ENCODE data around the gene TOPBP1.

The TOPBP1 gene

GRCh38 chr3:133572158-133573053 is 89.3 kb downstream of the TOPBP1 start:
- Histone ChIP-seq H3K27me3 (ENCODE audit: insufficient read depth, low read depth) (no peaks in the 10 kb centered on the region), H3K79me2 (ENCODE audit: insufficient read depth, low read depth) (peaks cover 32% of the 10 kb centered on the region), H3K4me2 (peak overlapping the region; percentile 80), H3K27ac (peak overlapping the region; percentile 90), H4K20me1 (ENCODE audit: insufficient read depth) (peaks cover 26% of the 10 kb centered on the region), H2AFZ (ENCODE audit: low read depth) (peak overlapping the region; percentile 39), H3K4me1 (ENCODE audit: low read depth, poor library complexity, severe bottlenecking) (peaks cover 44% of the 10 kb centered on the region), H3K36me3 (ENCODE audit: insufficient read depth) (peaks cover 26% of the 10 kb centered on the region), H3K4me3 (IDR thresholded peaks at IDR 0.05; ENCODE audit: insufficient read depth, low read depth, low read length) (peak overlapping the region; percentile 70), H3K9ac (peak overlapping the region; percentile 64)
- TF ChIP-seq CTCF (conservative IDR thresholded peaks at IDR 0.05; ENCODE audit: low read depth, low read length), result no peak

DNA sequence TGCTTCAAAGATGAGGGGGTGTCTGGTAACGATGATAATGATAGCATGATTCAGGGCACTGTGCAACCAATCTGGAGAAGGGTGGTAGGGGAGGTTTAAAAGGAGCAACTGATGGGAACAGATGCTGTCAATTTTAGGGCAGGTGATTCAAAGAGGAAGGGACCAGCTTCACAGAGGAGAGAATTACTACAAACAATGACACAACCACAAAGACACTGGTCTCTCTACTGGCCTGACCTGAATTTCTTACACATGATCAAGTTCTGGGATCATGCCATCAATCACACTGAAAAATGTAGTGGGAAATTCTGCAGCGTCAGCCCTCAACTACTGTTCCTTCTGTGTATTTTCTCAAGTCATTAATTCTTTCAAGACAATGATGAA is 90.8 kb downstream of the TOPBP1 start:
- no peak overlapping the region for H3K9ac ChIP-seq
- H3K79me2 ChIP-seq (ENCODE audit: insufficient read depth, low read depth), result peaks cover 17% of the 10 kb centered on the region
- no peak overlapping the region for H3K4me3 ChIP-seq (IDR thresholded peaks at IDR 0.05; ENCODE audit: insufficient read depth, low read depth, low read length)
- no peak for TF ChIP-seq CTCF (conservative IDR thresholded peaks at IDR 0.05; ENCODE audit: low read depth, low read length)
- peaks cover 13% of the 10 kb centered on the region for H3K36me3 ChIP-seq (ENCODE audit: insufficient read depth)
- H2AFZ ChIP-seq (ENCODE audit: low read depth), result no peak overlapping the region
- H3K27ac ChIP-seq, result peak overlapping the region; percentile 8; the same call in 1 of the 2 replicates
- H3K4me2 ChIP-seq, result no peak overlapping the region
- peaks cover 29% of the 10 kb centered on the region for H3K4me1 ChIP-seq (ENCODE audit: low read depth, poor library complexity, severe bottlenecking)
- H4K20me1 ChIP-seq (ENCODE audit: insufficient read depth), result peaks cover 13% of the 10 kb centered on the region
- no peaks in the 10 kb centered on the region for H3K27me3 ChIP-seq (ENCODE audit: insufficient read depth, low read depth)

- Histone ChIP-seq H3K27me3 (ENCODE audit: insufficient read depth, low read depth) (no peaks in the 10 kb centered on the region), H3K4me3 (IDR thresholded peaks at IDR 0.05; ENCODE audit: insufficient read depth, low read depth, low read length) (no peak overlapping the region), H3K9ac (no peak overlapping the region), H3K4me1 (ENCODE audit: low read depth, poor library complexity, severe bottlenecking) (peaks cover 28% of the 10 kb centered on the region), H4K20me1 (ENCODE audit: insufficient read depth) (peaks cover 7% of the 10 kb centered on the region), H3K79me2 (ENCODE audit: insufficient read depth, low read depth) (peaks cover 11% of the 10 kb centered on the region), H3K36me3 (ENCODE audit: insufficient read depth) (peaks cover 7% of the 10 kb centered on the region; the same call in 1 of the 2 replicates), H3K27ac (no peak overlapping the region), H2AFZ (ENCODE audit: low read depth) (no peak overlapping the region), H3K4me2 (no peak overlapping the region)
- no peak for TF ChIP-seq CTCF (conservative IDR thresholded peaks at IDR 0.05; ENCODE audit: low read depth, low read length)
Measured at GRCh38 chr3:133570139-133570936, 91.4 kb downstream of the TOPBP1 start.

DNA sequence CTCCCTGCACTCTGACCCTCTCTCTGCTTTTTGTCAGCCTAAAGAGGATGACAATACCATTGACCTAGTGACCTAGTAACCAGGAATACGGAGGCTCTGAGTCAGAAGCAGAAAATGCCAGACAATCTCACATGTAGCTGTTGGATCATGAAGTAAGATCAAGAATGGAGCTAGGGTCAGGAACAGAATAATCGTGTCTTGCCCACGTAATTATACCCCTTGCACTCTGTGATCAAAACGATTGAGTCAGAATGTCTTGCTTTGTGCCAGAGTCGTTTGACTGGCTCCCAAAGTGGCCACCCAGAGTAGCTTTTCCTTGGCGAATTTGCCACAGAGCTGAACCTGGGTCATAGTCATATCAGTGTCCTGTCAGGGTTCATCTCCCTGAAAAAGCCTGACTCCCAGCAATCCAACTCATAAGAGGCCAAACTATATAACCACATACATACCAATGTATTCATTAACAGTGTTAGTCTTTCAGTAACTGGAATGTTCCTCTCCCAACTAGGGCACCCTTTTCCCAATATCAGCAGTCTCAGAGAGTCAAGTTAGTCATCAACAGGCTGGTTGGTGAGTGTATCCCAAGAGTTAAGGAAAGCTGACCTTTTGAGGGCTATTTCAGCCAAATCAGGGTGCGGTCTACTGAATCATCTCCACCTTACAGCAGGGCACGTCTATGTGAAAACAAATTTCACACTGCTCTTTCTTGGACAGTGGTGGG is 93.3 kb downstream of the TOPBP1 start:
- Histone ChIP-seq H3K4me3 (IDR thresholded peaks at IDR 0.05; ENCODE audit: insufficient read depth, low read depth, low read length) (no peak overlapping the region), H3K36me3 (ENCODE audit: insufficient read depth) (no peaks in the 10 kb centered on the region), H4K20me1 (ENCODE audit: insufficient read depth) (no peaks in the 10 kb centered on the region), H3K27me3 (ENCODE audit: insufficient read depth, low read depth) (no peaks in the 10 kb centered on the region), H2AFZ (ENCODE audit: low read depth) (no peak overlapping the region), H3K27ac (no peak overlapping the region), H3K9ac (no peak overlapping the region), H3K4me1 (ENCODE audit: low read depth, poor library complexity, severe bottlenecking) (peaks cover 28% of the 10 kb centered on the region), H3K4me2 (no peak overlapping the region), H3K79me2 (ENCODE audit: insufficient read depth, low read depth) (no peaks in the 10 kb centered on the region)
- no peak for TF ChIP-seq CTCF (conservative IDR thresholded peaks at IDR 0.05; ENCODE audit: low read depth, low read length)
